Measurements from ENCODE around the gene TIAM2.
"Not testable (repeated sequence)": the region's sequence is repeated elsewhere in the genome, so short reads cannot be mapped to it uniquely, and the experiment has no call there.

The TIAM2 gene

GRCh38 chr6:154995254-154996015, at the start of gene TIAM2:
Gene TIAM2 (plus strand): TSS chr6:154995315. CDS start chr6:155129224, 133,909 bp downstream.
- DNase-seq (ENCODE audit: low spot score), result no peak

GRCh38 chr6:154950979-154951344, 44.2 kb upstream of the TIAM2 start:
- no peak for DNase-seq (ENCODE audit: low spot score)

- no peak for DNase-seq (ENCODE audit: low spot score)
Observed at GRCh38 chr6:154951345-154952200, 43.5 kb upstream of the TIAM2 start.

- DNase-seq (ENCODE audit: low spot score), result no peak
Observed at GRCh38 chr6:154953644-154954043, 41.5 kb upstream of the TIAM2 start.

- DNase-seq (ENCODE audit: low spot score), result no peak
Observed at GRCh38 chr6:154954347-154954746, 40.8 kb upstream of the TIAM2 start.

GRCh38 chr6:154956771-154957522, 38.2 kb upstream of the TIAM2 start:
- no peak for DNase-seq (ENCODE audit: low spot score)

- DNase-seq (ENCODE audit: low spot score), result no peak
Observed at GRCh38 chr6:154958469-154958868, 36.6 kb upstream of the TIAM2 start.

GRCh38 chr6:154960299-154960843, 34.7 kb upstream of the TIAM2 start:
- DNase-seq (ENCODE audit: low spot score), result no peak

- DNase-seq (ENCODE audit: low spot score), result no peak
Observed at GRCh38 chr6:154960854-154961530, 34.1 kb upstream of the TIAM2 start.

GRCh38 chr6:154962753-154963152, 32.4 kb upstream of the TIAM2 start:
- DNase-seq (ENCODE audit: low spot score), result no peak

GRCh38 chr6:154966065-154966770, 28.9 kb upstream of the TIAM2 start:
- not testable (repeated sequence) for DNase-seq (ENCODE audit: low spot score)

GRCh38 chr6:154969796-154970195, 25.3 kb upstream of the TIAM2 start:
- DNase-seq (ENCODE audit: low spot score), result no peak

GRCh38 chr6:154974485-154975149, 20.5 kb upstream of the TIAM2 start:
- DNase-seq (ENCODE audit: low spot score), result no peak

- no peak for DNase-seq (ENCODE audit: low spot score)
Observed at GRCh38 chr6:154977588-154977987, 17.5 kb upstream of the TIAM2 start.

- no peak for DNase-seq (ENCODE audit: low spot score)
Observed at GRCh38 chr6:154980273-154981078, 14.6 kb upstream of the TIAM2 start.

- DNase-seq (ENCODE audit: low spot score), result no peak
Observed at GRCh38 chr6:154981079-154981870, 13.8 kb upstream of the TIAM2 start.

GRCh38 chr6:154984146-154984545, 11.0 kb upstream of the TIAM2 start:
- DNase-seq (ENCODE audit: low spot score), result no peak

GRCh38 chr6:154986787-154987235, 8.3 kb upstream of the TIAM2 start:
- DNase-seq (ENCODE audit: low spot score), result no peak

GRCh38 chr6:154989448-154989847, 5.7 kb upstream of the TIAM2 start:
- DNase-seq (ENCODE audit: low spot score), result no peak

All from cerebellar cortex (tissue), 1 donor.